Measurements from ENCODE around the gene GRIN3B. TPM values are rescaled to one million over a fixed set of nuclear protein-coding genes. Genes with fewer than 3 reads are reported as not detected.

The GRIN3B gene
- total and polyA plus RNA-seq, 2 of the 8 experiments (the other 6 are each of a cell fraction or from before 2014, with no cell fraction given) = 0.45 to 1.0 TPM

DNA sequence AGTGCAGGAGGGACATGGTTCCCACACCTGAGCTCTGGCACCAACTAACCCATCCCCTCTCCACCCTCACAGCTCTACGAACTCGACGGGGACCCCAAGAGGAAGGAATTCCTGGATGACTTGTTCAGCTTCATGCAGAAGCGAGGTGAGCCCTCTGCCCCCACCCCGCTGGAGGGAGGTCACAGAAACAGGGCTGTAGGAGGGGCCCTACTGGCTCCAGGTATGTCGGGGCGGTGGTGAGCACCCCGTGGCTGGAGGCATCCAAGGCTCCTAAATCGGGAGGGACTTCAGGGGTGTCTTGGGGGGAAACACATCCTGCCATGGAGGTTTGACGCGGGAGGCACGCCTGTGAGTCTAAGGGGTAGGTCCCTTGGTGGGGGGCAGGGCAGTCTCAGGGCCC lies 40.2 kb upstream of the GRIN3B start:
- Histone ChIP-seq H4K8ac (ENCODE audit: extremely low read depth, insufficient read depth, low read length) (peak overlapping the region; percentile 66; the same call in 1 of the 2 replicates), H3K4me3 (ENCODE audit: extremely low read depth in 1 of 4, insufficient read depth in 2 of 4, low read depth in 3 of 4, low read length in 4 of 4) (no peak overlapping the region), H2BK12ac (ENCODE audit: low read depth, low read length) (no peak overlapping the region), H4K91ac (replicated peaks; ENCODE audit: insufficient read length, low read length) (no peak overlapping the region), H3K14ac (ENCODE audit: insufficient read length) (no peak overlapping the region), H2BK120ac (replicated peaks; ENCODE audit: low read depth, low read length) (no peak overlapping the region), H4K20me1 (replicated peaks in 1 of 2; ENCODE audit: control insufficient read depth in 1 of 2, insufficient read depth in 2 of 2, low read length in 2 of 2) (peaks cover 0 to 3% of the 10 kb centered on the region in 2 experiments), H2BK5ac (ENCODE audit: low read depth, low read length) (no peak overlapping the region), H3K79me2 (ENCODE audit: control insufficient read depth in 1 of 2, insufficient read depth in 2 of 2, low read length in 2 of 2) (peaks cover 0 to 14% of the 10 kb centered on the region in 2 experiments; a peak in 1 of 4 replicates), H3K36me3 (ENCODE audit: control insufficient read depth in 2 of 4, insufficient read depth in 4 of 4, low read length in 3 of 4) (peaks cover 0 to 13% (median 6%) of the 10 kb centered on the region in 4 experiments; a peak in 6 of 8 replicates), H3K23ac (ENCODE audit: insufficient read length) (no peak overlapping the region), H3K9me3 (ENCODE audit: insufficient read depth in 2 of 2, low read depth in 1 of 2, low read length in 1 of 2) (peaks cover 0 to 3% of the 10 kb centered on the region in 2 experiments; a peak in 1 of 4 replicates), H2BK20ac (ENCODE audit: low read length) (no peak overlapping the region), H2AK5ac (ENCODE audit: low read depth, low read length) (no peak overlapping the region), H3K4me2 (ENCODE audit: insufficient read depth in 1 of 2, low read depth in 2 of 2, low read length in 2 of 2) (no peak overlapping the region), H2AFZ (ENCODE audit: low read length) (no peak overlapping the region), H3K27me3 (replicated peaks in 1 of 4; ENCODE audit: control insufficient read depth in 3 of 4, extremely low read depth in 1 of 4, insufficient read depth in 3 of 4, low read length in 3 of 4) (no peaks in the 10 kb centered on the region), H2BK15ac (ENCODE audit: low read length) (no peak overlapping the region), H4K5ac (ENCODE audit: insufficient read length, low read depth, low read length) (no peak overlapping the region), H3K79me1 (ENCODE audit: low read depth, low read length) (peaks cover 4% of the 10 kb centered on the region; the same call in 1 of the 2 replicates), H3K56ac (replicated peaks; ENCODE audit: insufficient read length, low read depth, low read length) (no peak overlapping the region), H3K4ac (replicated peaks; ENCODE audit: insufficient read length, low read depth, low read length) (no peak overlapping the region), H3K9ac (replicated peaks in 1 of 4; ENCODE audit: extremely low read depth in 1 of 4, low read depth in 3 of 4, low read length in 3 of 4) (no peak overlapping the region), H3K18ac (ENCODE audit: extremely low read depth, low read length) (no peak overlapping the region), H3K4me1 (replicated peaks in 1 of 4; ENCODE audit: control insufficient read depth in 3 of 4, insufficient read depth in 4 of 4, low read length in 3 of 4) (peaks cover 5 to 27% (median 17%) of the 10 kb centered on the region in 4 experiments), H3K27ac (ENCODE audit: low read depth, low read length) (peak overlapping the region; percentile 36; the same call in 1 of the 2 replicates), H3K23me2 (ENCODE audit: low read depth, low read length) (no peaks in the 10 kb centered on the region)
- ChIA-PET POLR2A (ENCODE audit: partially characterized antibody) (interaction anchor here (0.8 to 1.0 kb wide), 5 partner anchors 21 to 71 kb away, joined by 3 to 4 read pairs (median 3); no protein-coding TSS in a partner anchor), CTCF (ENCODE audit: partially characterized antibody) (interaction anchor here (0.6 to 2.7 kb wide), 13 partner anchors 9 to 1518 kb away, joined by 3 to 18 read pairs (median 5); partner anchors contain the start of gene WDR18)
- WGBS, 2 experiments (ENCODE audit: extremely low coverage in 1 of 2, insufficient coverage in 1 of 2, insufficient read length in 1 of 2, insufficient replicate concordance in 2 of 2, low coverage in 1 of 2, low lambda C conversion rate in 2 of 2, missing lambda C conversion rate in 1 of 2) = 73% methylated on average over 12 of the region's 12 CpGs; no CpG with 5 or more reads in 1 of the 2 experiments
- no peak for FAIRE-seq
- DNase-seq (ENCODE audit: low read depth in 1 of 2, low spot score in 2 of 2) = peak in 1 of 2 experiments; percentile 73

Measured in H1 (cell line).